DOHH2 (cell line): Measurements from ENCODE around the gene ACADSB.

Experiments
- H3F3A ChIP-seq: fragments of 200-600 bp; sonication (generic), shearing (Covaris generic); 2 replicates; pipeline ENCODE4 v1.6.0; 2016; ENCODE audit warnings: antibody characterized with exemption, mild to moderate bottlenecking; ENCODE audit not compliant: control insufficient read depth, insufficient read depth
- H3K27ac ChIP-seq: fragments of 200-600 bp; sonication (generic); 2 replicates; pipeline ENCODE4 v1.5.1; 2014; ENCODE audit warnings: low read depth, mild to moderate bottlenecking, low read length, moderate library complexity
- H3K27me3 ChIP-seq: fragments of 200-600 bp; sonication (generic); 2 replicates; pipeline ENCODE4 v1.6.1; 2014; ENCODE audit warnings: mild to moderate bottlenecking, low read length, mixed read lengths; ENCODE audit not compliant: control insufficient read depth
- H3K36me3 ChIP-seq: fragments of 200-600 bp; sonication (generic); 2 replicates; pipeline ENCODE4 v1.6.1; 2014; ENCODE audit warnings: mild to moderate bottlenecking, low read length, moderate library complexity, mixed read lengths; ENCODE audit not compliant: control insufficient read depth
- H3K4me1 ChIP-seq: fragments of 200-600 bp; sonication (generic); 2 replicates; pipeline ENCODE4 v1.6.1; 2014; ENCODE audit warnings: mild to moderate bottlenecking, low read length, mixed read lengths; ENCODE audit not compliant: control insufficient read depth
- H3K4me2 ChIP-seq: fragments of 200-600 bp; sonication (generic); 2 replicates; pipeline ENCODE4 v1.6.0; 2014; ENCODE audit warnings: mild to moderate bottlenecking, low read length, moderate library complexity
- H3K4me3 ChIP-seq: fragments of 200-600 bp; sonication (generic); 2 replicates; pipeline ENCODE4 v1.5.1; 2014; ENCODE audit warnings: mild to moderate bottlenecking, low read length, mixed read lengths
- H3K79me2 ChIP-seq: fragments of 200-600 bp; sonication (generic); 2 replicates; pipeline ENCODE4 v1.6.1; 2014; ENCODE audit warnings: mild to moderate bottlenecking, low read length, mixed read lengths; ENCODE audit not compliant: control insufficient read depth
- H3K9me2 ChIP-seq: fragments of 200-600 bp; sonication (generic); replicated peaks from 2 replicates; pipeline ENCODE4 v1.6.1; 2014; ENCODE audit warnings: mild to moderate bottlenecking, low read length, mixed read lengths; ENCODE audit not compliant: control insufficient read depth
- H3K9me3 ChIP-seq: fragments of 200-600 bp; sonication (generic); 2 replicates; pipeline ENCODE4 v1.6.1; 2014; ENCODE audit warnings: antibody characterized with exemption, low read length, mixed read lengths; ENCODE audit not compliant: control insufficient read depth, insufficient read depth
- H4K20me1 ChIP-seq: fragments of 200-600 bp; sonication (generic); 2 replicates; pipeline ENCODE4 v1.6.0; 2014; ENCODE audit warnings: low read depth, mild to moderate bottlenecking, antibody characterized with exemption, low read length, moderate library complexity; ENCODE audit not compliant: control insufficient read depth, insufficient read depth
- CTCF ChIP-seq: fragments of 200-600 bp; sonication (generic); IDR thresholded peaks from one replicate; pipeline ENCODE4 v1.5.1; 2014; ENCODE audit warnings: antibody characterized with exemption, mild to moderate bottlenecking, low read depth, low read length; ENCODE audit not compliant: poor library complexity, severe bottlenecking
- EZH2phosphoT487 ChIP-seq: fragments of 200-600 bp; sonication (generic); IDR thresholded peaks from 2 replicates; pipeline ENCODE4 v1.6.1; 2017; ENCODE audit warnings: borderline replicate concordance, mild to moderate bottlenecking, antibody characterized with exemption, low read length, moderate library complexity, mixed read lengths

The ACADSB gene

GRCh38 chr10:122980209-122981065, 28.4 kb upstream of the ACADSB start, which contains the start of gene PSTK:
TSS of gene PSTK (plus strand) at chr10:122980401. CDS start at chr10:122980480, 79 bp downstream.
- no peaks in the 10 kb centered on the region for H3K9me2 ChIP-seq
- H3F3A ChIP-seq: no peaks in the 10 kb centered on the region
- no peak for TF ChIP-seq EZH2phosphoT487
- peak; percentile 79 for TF ChIP-seq CTCF
- no peaks in the 10 kb centered on the region for H3K9me3 ChIP-seq
- peak within 1 kb of the TSS; percentile 100 for H3K4me2 ChIP-seq
- H3K27me3 ChIP-seq: no peaks in the 10 kb centered on the region
- peaks cover 6% of the 10 kb centered on the region for H3K36me3 ChIP-seq
- no peaks in the 10 kb centered on the region for H4K20me1 ChIP-seq
- H3K4me1 ChIP-seq: peaks cover 18% of the 10 kb centered on the region
- peak within 1 kb of the TSS; percentile 92 for H3K4me3 ChIP-seq
- H3K79me2 ChIP-seq: peaks cover 2% of the 10 kb centered on the region; the same call in 1 of the 2 replicates
- peak within 1 kb of the TSS; percentile 76 for H3K27ac ChIP-seq

GRCh38 chr10:122981066-122981464, 27.7 kb upstream of the ACADSB start:
- peak overlapping the region; percentile 18; the same call in 1 of the 2 replicates for H3K27ac ChIP-seq
- TF ChIP-seq EZH2phosphoT487: no peak
- peak; percentile 45 for TF ChIP-seq CTCF
- no peaks in the 10 kb centered on the region for H4K20me1 ChIP-seq
- H3K4me2 ChIP-seq: peak overlapping the region; percentile 100
- H3K36me3 ChIP-seq: peaks cover 6% of the 10 kb centered on the region
- H3K9me3 ChIP-seq: no peaks in the 10 kb centered on the region
- peak overlapping the region; percentile 92 for H3K4me3 ChIP-seq
- no peaks in the 10 kb centered on the region for H3K27me3 ChIP-seq
- H3K9me2 ChIP-seq: no peaks in the 10 kb centered on the region
- peaks cover 18% of the 10 kb centered on the region for H3K4me1 ChIP-seq
- H3F3A ChIP-seq: no peaks in the 10 kb centered on the region
- peaks cover 2% of the 10 kb centered on the region; the same call in 1 of the 2 replicates for H3K79me2 ChIP-seq

- H3K36me3 ChIP-seq: peaks cover 10% of the 10 kb centered on the region
- no peaks in the 10 kb centered on the region for H3K27me3 ChIP-seq
Observed at GRCh38 chr10:122983898-122984297, 24.9 kb upstream of the ACADSB start.

More at GRCh38 chr10:122983898-122984297, 24.9 kb upstream of the ACADSB start:
- H3K27ac ChIP-seq: no peak overlapping the region
- peaks cover 18% of the 10 kb centered on the region for H3K4me1 ChIP-seq
- no peaks in the 10 kb centered on the region for H4K20me1 ChIP-seq
- H3K4me2 ChIP-seq: no peak overlapping the region
- H3K9me2 ChIP-seq: no peaks in the 10 kb centered on the region
- H3K4me3 ChIP-seq: no peak overlapping the region
- 0 out of 2 replicates have a peak, but pooled peaks cover 3% of the 10 kb centered on the region for H3F3A ChIP-seq
- H3K9me3 ChIP-seq: no peaks in the 10 kb centered on the region
- peaks cover 2% of the 10 kb centered on the region; the same call in 1 of the 2 replicates for H3K79me2 ChIP-seq
- TF ChIP-seq EZH2phosphoT487 (no peak), CTCF (no peak)
